K562 (cell line): ENCODE data around the gene DHODH. TPM values are rescaled to one million over a fixed set of nuclear protein-coding genes. Genes with fewer than 3 reads are reported as not detected.
A peak's percentile ranks its signal among the peaks of the same experiment; 100 is the strongest.

ENCODE experiments used
- ASH1L ChIP-seq: fragments of 450-650 bp; IDR thresholded peaks from 2 replicates; pipeline ENCODE4 v1.6.1; 2018; ENCODE audit warnings: borderline replicate concordance, mild to moderate bottlenecking, low read depth; ENCODE audit not compliant: partially characterized antibody
- COPS2 ChIP-seq: fragments of 450-650 bp; conservative IDR thresholded peaks from 2 replicates; pipeline ENCODE4 v1.6.1; 2016; ENCODE audit warnings: mild to moderate bottlenecking, moderate library complexity
- EGR1 ChIP-seq: fragments of 450-650 bp; conservative IDR thresholded peaks from 2 replicates; pipeline ENCODE4 v1.6.1; 2017; ENCODE audit warnings: mild to moderate bottlenecking
- FOS ChIP-seq: IDR thresholded peaks from 3 replicates; pipeline ENCODE4 v1.6.1; 2011; ENCODE audit not compliant: insufficient read length; ENCODE audit errors: extremely low read depth
- FOXJ2 ChIP-seq: fragments of 200-800 bp; sonication (Bioruptor generic); IDR thresholded peaks from 2 replicates; pipeline ENCODE4 v1.6.1; 2016; ENCODE audit warnings: missing genetic modification characterization, missing compliant biosample characterization
- HDAC1 ChIP-seq, 2 experiments: fragments of 450-650 bp; IDR thresholded peaks; 2 replicates each; pipeline ENCODE4 v1.6.1; 2016 to 2017; ENCODE audit warnings: inconsistent platforms in 1 of 2, mild to moderate bottlenecking in 1 of 2, moderate library complexity in 1 of 2
- HMGN3 ChIP-seq: IDR thresholded peaks from 2 replicates; pipeline ENCODE4 v1.6.1; 2011; ENCODE audit warnings: borderline replicate concordance, low read depth, mild to moderate bottlenecking, mixed read lengths, low read length; ENCODE audit not compliant: insufficient read length; ENCODE audit errors: extremely low read depth
- MAFG ChIP-seq: fragments of 450-650 bp; conservative IDR thresholded peaks from 2 replicates; pipeline ENCODE4 v1.6.1; 2016; ENCODE audit warnings: missing genetic modification characterization, missing compliant biosample characterization
- MECOM ChIP-seq: fragments of 250-450 bp; sonication (Bioruptor Pico); IDR thresholded peaks from 2 replicates; pipeline ENCODE4 v1.8.0; 2022; ENCODE audit warnings: inconsistent platforms
- MIER1 ChIP-seq: fragments of 450-650 bp; IDR thresholded peaks from 2 replicates; pipeline ENCODE4 v1.6.1; 2016; ENCODE audit warnings: antibody characterized with exemption, mild to moderate bottlenecking, low read depth
- MTA3 ChIP-seq: fragments of 450-650 bp; formaldehyde crosslinking; IDR thresholded peaks from 2 replicates; pipeline ENCODE4 v1.6.1; 2017; ENCODE audit warnings: mild to moderate bottlenecking, borderline replicate concordance
- NCOR1 ChIP-seq: fragments of 450-650 bp; IDR thresholded peaks from 2 replicates; pipeline ENCODE4 v1.6.1; 2016; ENCODE audit warnings: mild to moderate bottlenecking, moderate library complexity
- NFE2 ChIP-seq: IDR thresholded peaks from 2 replicates; pipeline ENCODE4 v1.6.1; 2014; ENCODE audit warnings: antibody characterized with exemption, low read depth
- PHF8 ChIP-seq: fragments of 200-600 bp; sonication (generic); IDR thresholded peaks from 2 replicates; pipeline ENCODE4 v1.6.1; 2012; ENCODE audit warnings: mixed run types, mild to moderate bottlenecking, inconsistent platforms, low read length, moderate library complexity, borderline replicate concordance
- RFX1 ChIP-seq: fragments of 450-650 bp; IDR thresholded peaks from 2 replicates; pipeline ENCODE4 v1.6.1; 2016; ENCODE audit warnings: mild to moderate bottlenecking, moderate library complexity
- SP2 ChIP-seq: IDR thresholded peaks from 2 replicates; pipeline ENCODE4 v1.6.1; 2011; ENCODE audit warnings: mild to moderate bottlenecking, low read depth, low read length, moderate library complexity; ENCODE audit not compliant: poor library complexity, severe bottlenecking; ENCODE audit errors: extremely low read depth
- SREBF2 ChIP-seq: sonication (generic); formaldehyde crosslinking; IDR thresholded peaks from 2 replicates; pipeline ENCODE4 v1.4.0; 2020; ENCODE audit warnings: mild to moderate bottlenecking, missing genetic modification reagents
- YBX1 ChIP-seq: fragments of 450-650 bp; IDR thresholded peaks from 2 replicates; pipeline ENCODE4 v1.7.1; 2016; ENCODE audit warnings: mild to moderate bottlenecking
- ZBTB7A ChIP-seq: IDR thresholded peaks from 2 replicates; pipeline ENCODE4 v1.6.1; 2011; ENCODE audit warnings: low read depth, mild to moderate bottlenecking, low read length, moderate library complexity, borderline replicate concordance; ENCODE audit not compliant: control insufficient read depth
- ZNF232 ChIP-seq: sonication (generic); formaldehyde crosslinking; IDR thresholded peaks from 2 replicates; pipeline ENCODE4 v1.8.0; 2022; ENCODE audit warnings: mild to moderate bottlenecking, missing genetic modification reagents
- ZNF696 ChIP-seq: fragments of 250-450 bp; sonication (Bioruptor Pico); conservative IDR thresholded peaks from 2 replicates; pipeline ENCODE4 v1.4.0; 2020; ENCODE audit warnings: mild to moderate bottlenecking, moderate library complexity
- polyA plus RNA-seq, 8 experiments: library from polyadenylated mRNA; depleted of rRNA in 4 of 8; stranded (reverse) in 5 of 8; unstranded in 3 of 8; fragments of >200 nt; fragmentation: Nextera tagmentation in 2 of 8; fragmentation: Illumina TruSeq in 1 of 8; extraction: Ambion mirVana in 2 of 8; extraction: Trizol in 1 of 8; gene quantifications; 2 replicates each; pipeline versions ENCODE4 v1.2.1 to v1.2.3, GENCODE V29; 2011 to 2014; ENCODE audit warnings: inconsistent platforms in 1 of 8, missing spikeins in 1 of 8
- total RNA-seq, 7 experiments: library from RNA; depleted of rRNA in 6 of 7; stranded (reverse); fragments of >200 nt in 6 of 7; fragmentation: Illumina TruSeq in 2 of 7; extraction: Trizol in 2 of 7; gene quantifications; 2 replicates each; pipeline versions ENCODE4 v1.2.1 to v1.2.3, GENCODE V29; 2011 to 2021; ENCODE audit warnings: low replicate concordance in 1 of 7
- TF ChIP-seq, protein P1 (sequence below): fragments of 150-350 bp; IDR thresholded peaks from 2 replicates; pipeline ENCODE4 v1.6.1; 2014; ENCODE audit warnings: low read depth, mild to moderate bottlenecking, low read length, borderline replicate concordance
- TF ChIP-seq, protein P2 (sequence below): fragments of 250-450 bp; sonication (Bioruptor Pico); IDR thresholded peaks from 2 replicates; pipeline ENCODE4 v1.8.0; 2021; ENCODE audit warnings: moderate library complexity, mild to moderate bottlenecking, inconsistent platforms
- TF ChIP-seq, protein P3 (sequence below), 2 experiments: fragments of 200-800 bp in 1 of 2; sonication (Bioruptor generic) in 1 of 2; sonication (generic) in 1 of 2; formaldehyde crosslinking in 1 of 2; IDR thresholded peaks in 1 of 2; conservative IDR thresholded peaks in 1 of 2; 2 replicates each; pipeline versions ENCODE4 v1.5.0 to v1.6.1; 2016 to 2020; ENCODE audit warnings: missing compliant biosample characterization in 1 of 2, missing genetic modification characterization in 1 of 2, missing genetic modification reagents in 1 of 2
- TF ChIP-seq, protein P4 (sequence below): fragments of 450-650 bp; IDR thresholded peaks from 2 replicates; pipeline ENCODE4 v1.6.1; 2016; ENCODE audit warnings: missing biosample characterization, missing genetic modification characterization

DHODH gene
- total and polyA plus RNA-seq, 9 of the 15 experiments (the other 6 are each of a cell fraction or from before 2014, with no cell fraction given), result 4.3 to 19.9 (median 12.7) TPM

DNA sequence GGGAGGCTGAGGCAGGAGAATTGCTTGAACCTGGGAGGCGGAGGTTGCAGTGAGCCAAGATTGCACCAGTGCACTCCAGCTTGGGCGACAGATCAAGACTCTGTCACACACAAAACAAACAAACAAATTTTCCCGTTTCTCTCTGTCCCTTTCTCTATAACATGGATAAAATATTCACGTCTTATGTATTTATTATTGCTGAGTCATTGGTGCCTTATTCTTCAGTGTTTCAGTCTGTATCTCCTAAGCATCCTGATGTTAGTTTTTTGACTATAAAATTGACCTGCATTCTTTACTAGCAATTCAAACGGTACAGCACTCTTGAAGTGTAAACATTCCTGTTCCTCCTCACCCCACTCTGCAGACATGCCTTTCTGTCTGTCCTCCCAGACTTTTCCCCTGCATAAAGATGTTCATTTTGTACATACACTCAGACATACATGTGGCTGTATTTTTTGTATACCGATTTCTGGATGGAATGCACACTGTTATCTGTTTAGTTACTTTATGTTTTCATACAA lies 16.4 kb downstream of the DHODH start (continued):
- TF ChIP-seq, protein P1, sequence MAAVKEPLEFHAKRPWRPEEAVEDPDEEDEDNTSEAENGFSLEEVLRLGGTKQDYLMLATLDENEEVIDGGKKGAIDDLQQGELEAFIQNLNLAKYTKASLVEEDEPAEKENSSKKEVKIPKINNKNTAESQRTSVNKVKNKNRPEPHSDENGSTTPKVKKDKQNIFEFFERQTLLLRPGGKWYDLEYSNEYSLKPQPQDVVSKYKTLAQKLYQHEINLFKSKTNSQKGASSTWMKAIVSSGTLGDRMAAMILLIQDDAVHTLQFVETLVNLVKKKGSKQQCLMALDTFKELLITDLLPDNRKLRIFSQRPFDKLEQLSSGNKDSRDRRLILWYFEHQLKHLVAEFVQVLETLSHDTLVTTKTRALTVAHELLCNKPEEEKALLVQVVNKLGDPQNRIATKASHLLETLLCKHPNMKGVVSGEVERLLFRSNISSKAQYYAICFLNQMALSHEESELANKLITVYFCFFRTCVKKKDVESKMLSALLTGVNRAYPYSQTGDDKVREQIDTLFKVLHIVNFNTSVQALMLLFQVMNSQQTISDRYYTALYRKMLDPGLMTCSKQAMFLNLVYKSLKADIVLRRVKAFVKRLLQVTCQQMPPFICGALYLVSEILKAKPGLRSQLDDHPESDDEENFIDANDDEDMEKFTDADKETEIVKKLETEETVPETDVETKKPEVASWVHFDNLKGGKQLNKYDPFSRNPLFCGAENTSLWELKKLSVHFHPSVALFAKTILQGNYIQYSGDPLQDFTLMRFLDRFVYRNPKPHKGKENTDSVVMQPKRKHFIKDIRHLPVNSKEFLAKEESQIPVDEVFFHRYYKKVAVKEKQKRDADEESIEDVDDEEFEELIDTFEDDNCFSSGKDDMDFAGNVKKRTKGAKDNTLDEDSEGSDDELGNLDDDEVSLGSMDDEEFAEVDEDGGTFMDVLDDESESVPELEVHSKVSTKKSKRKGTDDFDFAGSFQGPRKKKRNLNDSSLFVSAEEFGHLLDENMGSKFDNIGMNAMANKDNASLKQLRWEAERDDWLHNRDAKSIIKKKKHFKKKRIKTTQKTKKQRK, result no peak
- TF ChIP-seq MECOM (CRISPR knock-in tag) (no peak), HDAC1 (IDR thresholded peaks at IDR 0.05) (no peak), SP2 (no peak), ASH1L (no peak), ZNF232 (CRISPR knock-in tag) (no peak), MAFG (tag) (peak; percentile 89), MTA3 (no peak), FOXJ2 (tag) (no peak), COPS2 (no peak), ZNF696 (no peak), NCOR1 (no peak), SREBF2 (CRISPR knock-in tag) (no peak), HMGN3 (no peak), RFX1 (no peak), MIER1 (no peak), FOS (no peak), EGR1 (no peak), NFE2 (peak; percentile 64), YBX1 (no peak), PHF8 (no peak), ZBTB7A (no peak)
- TF ChIP-seq, protein P2, sequence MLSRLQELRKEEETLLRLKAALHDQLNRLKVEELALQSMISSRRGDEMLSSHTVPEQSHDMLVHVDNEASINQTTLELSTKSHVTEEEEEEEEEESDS (CRISPR knock-in tag), result no peak
- TF ChIP-seq, protein P3, sequence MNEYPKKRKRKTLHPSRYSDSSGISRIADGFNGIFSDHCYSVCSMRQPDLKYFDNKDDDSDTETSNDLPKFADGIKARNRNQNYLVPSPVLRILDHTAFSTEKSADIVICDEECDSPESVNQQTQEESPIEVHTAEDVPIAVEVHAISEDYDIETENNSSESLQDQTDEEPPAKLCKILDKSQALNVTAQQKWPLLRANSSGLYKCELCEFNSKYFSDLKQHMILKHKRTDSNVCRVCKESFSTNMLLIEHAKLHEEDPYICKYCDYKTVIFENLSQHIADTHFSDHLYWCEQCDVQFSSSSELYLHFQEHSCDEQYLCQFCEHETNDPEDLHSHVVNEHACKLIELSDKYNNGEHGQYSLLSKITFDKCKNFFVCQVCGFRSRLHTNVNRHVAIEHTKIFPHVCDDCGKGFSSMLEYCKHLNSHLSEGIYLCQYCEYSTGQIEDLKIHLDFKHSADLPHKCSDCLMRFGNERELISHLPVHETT (CRISPR knock-in tag; conservative IDR thresholded peaks at IDR 0.05 in 1 of 2, IDR thresholded peaks at IDR 0.05 in 1 of 2), result no peak
- TF ChIP-seq, protein P4, sequence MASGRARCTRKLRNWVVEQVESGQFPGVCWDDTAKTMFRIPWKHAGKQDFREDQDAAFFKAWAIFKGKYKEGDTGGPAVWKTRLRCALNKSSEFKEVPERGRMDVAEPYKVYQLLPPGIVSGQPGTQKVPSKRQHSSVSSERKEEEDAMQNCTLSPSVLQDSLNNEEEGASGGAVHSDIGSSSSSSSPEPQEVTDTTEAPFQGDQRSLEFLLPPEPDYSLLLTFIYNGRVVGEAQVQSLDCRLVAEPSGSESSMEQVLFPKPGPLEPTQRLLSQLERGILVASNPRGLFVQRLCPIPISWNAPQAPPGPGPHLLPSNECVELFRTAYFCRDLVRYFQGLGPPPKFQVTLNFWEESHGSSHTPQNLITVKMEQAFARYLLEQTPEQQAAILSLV (tag), result no peak
